ENCODE measurements around the gene PLEKHA1. TPM values are rescaled to one million over a fixed set of nuclear protein-coding genes. Genes with fewer than 3 reads are reported as not detected.

The PLEKHA1 gene
- total and polyA plus RNA-seq, 2 of the 4 experiments (the other 2 are of a cell fraction) = 7.2 to 9.5 TPM

- Histone ChIP-seq H2BK120ac (ENCODE audit: low read depth, low read length) (no peak overlapping the region), H2BK20ac (ENCODE audit: low read depth, low read length) (no peak overlapping the region), H3K9me1 (ENCODE audit: insufficient read depth, low read length) (peaks cover 6% of the 10 kb centered on the region; the same call in 1 of the 2 replicates), H3K14ac (replicated peaks; ENCODE audit: low read depth, low read length) (no peak overlapping the region), H4K8ac (ENCODE audit: low read depth in 2 of 2, low read length in 2 of 2) (no peak overlapping the region), H3K4me1 (ENCODE audit: control insufficient read depth, insufficient read depth, low read length) (peaks cover 12% of the 10 kb centered on the region), H4K20me1 (ENCODE audit: insufficient read depth, low read length) (peaks cover 7% of the 10 kb centered on the region; the same call in 1 of the 2 replicates), H3K9ac (ENCODE audit: low read depth, low read length) (no peak overlapping the region), H3K23ac (ENCODE audit: low read depth, low read length) (no peak overlapping the region), H4K5ac (ENCODE audit: low read depth, low read length) (no peak overlapping the region), H3K27ac (ENCODE audit: insufficient read depth, low read length) (no peak overlapping the region), H3K79me1 (ENCODE audit: low read depth in 1 of 2, low read length in 2 of 2) (peaks cover 2 to 16% of the 10 kb centered on the region in 2 experiments; a peak in 3 of 4 replicates), H3K18ac (ENCODE audit: low read depth, low read length) (no peak overlapping the region), H2AK9ac (replicated peaks; ENCODE audit: low read depth, low read length, poor library complexity) (peak overlapping the region; percentile 1), H2BK15ac (ENCODE audit: low read depth, low read length) (no peak overlapping the region), H3K9me3 (ENCODE audit: control insufficient read depth, insufficient read depth, low read length) (no peaks in the 10 kb centered on the region), H2AK5ac (ENCODE audit: low read depth, low read length) (peak overlapping the region; percentile 2; the same call in 1 of the 2 replicates), H2BK5ac (ENCODE audit: low read depth, low read length, poor library complexity, severe bottlenecking) (no peak overlapping the region), H2AFZ (replicated peaks; ENCODE audit: low read length, poor library complexity) (peak overlapping the region; percentile 9), H3K27me3 (ENCODE audit: control insufficient read depth, insufficient read depth, low read length) (peaks cover 2% of the 10 kb centered on the region), H3K36me3 (ENCODE audit: control insufficient read depth, insufficient read depth, low read length) (no peaks in the 10 kb centered on the region; the same call in 1 of the 2 replicates), H3K4me2 (ENCODE audit: low read depth, low read length) (no peak overlapping the region), H3K4me3 (ENCODE audit: insufficient read depth, low read depth, low read length) (no peak overlapping the region), H3K4ac (ENCODE audit: low read depth, low read length) (0 out of 2 replicates have a peak overlapping the region, but pooled peaks have one; percentile 9), H4K91ac (ENCODE audit: insufficient read depth, low read depth, low read length) (no peak overlapping the region; the same call in 1 of the 2 replicates), H3K56ac (ENCODE audit: extremely low read depth, insufficient read depth, low read length) (no peak overlapping the region)
- POLR2A ChIA-PET (ENCODE audit: unreplicated experiment) = no interaction called here
- CTCF ChIA-PET = no interaction called here
- DNase-seq (peak; percentile 58), ATAC-seq (ENCODE audit: low read depth) (no peak)
- intact Hi-C loops (cut with micrococcal nuclease) = loop anchor here (5.0 kb wide), 1 partner anchor 88 kb away; no protein-coding TSS in a partner anchor
- dilution Hi-C loops (cut with HindIII; ENCODE audit: low sequenced_read_pairs, unreplicated experiment) = no loop called here
- in situ Hi-C loops (cut with MboI; ENCODE audit: low sequenced_read_pairs) = loop anchor here (10.0 kb wide), 2 partner anchors 105 to 335 kb away; partner anchors contain the start of gene DMBT1
- WGBS, 2 experiments (ENCODE audit: extremely low coverage in 2 of 2, insufficient read length in 1 of 2) = no CpG with 5 or more reads among the region's 14 CpGs
- BruUV-seq (replicated peaks) = no TSS peak
- TF ChIP-seq USF2 (IDR thresholded peaks at IDR 0.05; ENCODE audit: low read depth, low read length) = no peak; the same call in 1 of the 2 replicates
- TF ChIP-seq CTCF (conservative IDR thresholded peaks at IDR 0.05; ENCODE audit: low read depth, low read length) = no peak
Measured at GRCh38 chr10:122459561-122460273, 85.2 kb downstream of the PLEKHA1 start.
